HEK293 (cell line): ENCODE measurements around the gene CHMP5.

Experiments used
- CTCF ChIA-PET: fragments of 350-600 bp; formaldehyde crosslinking; extraction: SDS; loops from one replicate; lab custom pipeline; 2021; ENCODE audit warnings: antibody characterized with exemption; lab: Yijun Ruan, JAX
- POLR2A ChIA-PET: fragments of 300-600 bp; formaldehyde crosslinking; extraction: SDS; loops from one replicate; lab custom pipeline; 2020; ENCODE audit warnings: antibody characterized with exemption, inconsistent platforms; lab: Yijun Ruan, JAX
- H3K27ac ChIP-seq: fragments of 200-500 bp; sonication (Bioruptor generic); 2 replicates; pipeline ENCODE4 v1.5.1; 2014; ENCODE audit warnings: low read depth, low read length, control low read depth, inconsistent platforms; ENCODE audit errors: extremely low read depth
- H3K36me3 ChIP-seq, 2 experiments: fragments of 200-500 bp in 1 of 2; sonication (Bioruptor generic) in 1 of 2; 1 replicate in 1 of 2; 2 replicates in 1 of 2; pipeline ENCODE4 v1.5.1; 2014 to 2017; ENCODE audit warnings: inconsistent platforms in 2 of 2, low read length in 2 of 2; ENCODE audit not compliant: control insufficient read depth in 2 of 2, insufficient read depth in 1 of 2
- H3K4me1 ChIP-seq: fragments of 200-500 bp; sonication (Bioruptor generic); 2 replicates; pipeline ENCODE4 v1.5.1; 2014; ENCODE audit warnings: mild to moderate bottlenecking, low read length, inconsistent platforms; ENCODE audit not compliant: control insufficient read depth, insufficient read depth
- H3K4me3 ChIP-seq: 2 replicates; pipeline ENCODE4 v1.5.1; 2011; ENCODE audit warnings: low read depth, mild to moderate bottlenecking, control low read depth, low read length, moderate library complexity
- H3K9me3 ChIP-seq: fragments of 200-500 bp; sonication (Bioruptor generic); 2 replicates; pipeline ENCODE4 v1.5.1; 2014; ENCODE audit warnings: low read depth, low read length, inconsistent platforms; ENCODE audit not compliant: control insufficient read depth, insufficient read depth
- FEZF1 ChIP-seq: fragments of 450-650 bp; formaldehyde crosslinking; IDR thresholded peaks from 2 replicates; pipeline ENCODE4 v1.5.1; 2016; ENCODE audit warnings: missing biosample characterization, missing genetic modification characterization
- GLIS1 ChIP-seq: fragments of 450-650 bp; formaldehyde crosslinking; IDR thresholded peaks from 2 replicates; pipeline ENCODE4 v1.5.1; 2016; ENCODE audit warnings: missing biosample characterization, missing genetic modification characterization
- HOXC10 ChIP-seq: sonication (generic); formaldehyde crosslinking; IDR thresholded peaks from 2 replicates; pipeline ENCODE4 v1.8.1; 2023; ENCODE audit warnings: mild to moderate bottlenecking, missing genetic modification reagents
- KLF1 ChIP-seq: fragments of 450-650 bp; formaldehyde crosslinking; IDR thresholded peaks from 2 replicates; pipeline ENCODE4 v1.5.1; 2016; ENCODE audit warnings: missing biosample characterization, missing genetic modification characterization
- YY2 ChIP-seq: fragments of 450-650 bp; formaldehyde crosslinking; IDR thresholded peaks from 2 replicates; pipeline ENCODE4 v1.5.1; 2016; ENCODE audit warnings: missing biosample characterization, missing genetic modification characterization
- ZBTB20 ChIP-seq: fragments of 450-650 bp; formaldehyde crosslinking; IDR thresholded peaks from 2 replicates; pipeline ENCODE4 v1.5.1; 2016; ENCODE audit warnings: missing biosample characterization, missing genetic modification characterization
- ZEB2 ChIP-seq: fragments of 450-650 bp; formaldehyde crosslinking; IDR thresholded peaks from 2 replicates; pipeline ENCODE4 v1.5.1; 2016; ENCODE audit warnings: missing biosample characterization, missing genetic modification characterization
- ZFP3 ChIP-seq: fragments of 450-650 bp; formaldehyde crosslinking; IDR thresholded peaks from 2 replicates; pipeline ENCODE4 v1.5.1; 2016; ENCODE audit warnings: low read depth, missing biosample characterization, missing genetic modification characterization
- ZNF133 ChIP-seq: fragments of 450-650 bp; formaldehyde crosslinking; IDR thresholded peaks from 2 replicates; pipeline ENCODE4 v1.5.1; 2016; ENCODE audit warnings: missing biosample characterization, missing genetic modification characterization
- ZNF221 ChIP-seq: fragments of 450-650 bp; formaldehyde crosslinking; IDR thresholded peaks from 2 replicates; pipeline ENCODE4 v1.5.1; 2017; ENCODE audit warnings: missing biosample characterization, missing genetic modification characterization, borderline replicate concordance
- ZNF223 ChIP-seq: fragments of 450-650 bp; formaldehyde crosslinking; IDR thresholded peaks from 2 replicates; pipeline ENCODE4 v1.5.1; 2016; ENCODE audit warnings: missing biosample characterization, missing genetic modification characterization
- ZNF335 ChIP-seq: fragments of 450-650 bp; formaldehyde crosslinking; conservative IDR thresholded peaks from 2 replicates; pipeline ENCODE4 v1.5.1; 2016; ENCODE audit warnings: missing biosample characterization, missing genetic modification characterization
- ZNF404 ChIP-seq: fragments of 450-650 bp; formaldehyde crosslinking; IDR thresholded peaks from 2 replicates; pipeline ENCODE4 v1.5.1; 2017; ENCODE audit warnings: missing biosample characterization, missing genetic modification characterization
- ZNF530 ChIP-seq: fragments of 450-650 bp; formaldehyde crosslinking; IDR thresholded peaks from 2 replicates; pipeline ENCODE4 v1.5.1; 2016; ENCODE audit warnings: low read depth, missing biosample characterization, missing genetic modification characterization
- ZNF555 ChIP-seq: fragments of 450-650 bp; formaldehyde crosslinking; conservative IDR thresholded peaks from 2 replicates; pipeline ENCODE4 v1.5.1; 2017; ENCODE audit warnings: missing biosample characterization, mild to moderate bottlenecking, missing genetic modification characterization, inconsistent platforms
- ZNF558 ChIP-seq: fragments of 450-650 bp; formaldehyde crosslinking; IDR thresholded peaks from 2 replicates; pipeline ENCODE4 v1.5.1; 2016; ENCODE audit warnings: missing biosample characterization, missing genetic modification characterization
- ZNF610 ChIP-seq: fragments of 450-650 bp; formaldehyde crosslinking; IDR thresholded peaks from 2 replicates; pipeline ENCODE4 v1.5.1; 2016; ENCODE audit warnings: missing biosample characterization, missing genetic modification characterization, borderline replicate concordance
- ZNF707 ChIP-seq: fragments of 450-650 bp; formaldehyde crosslinking; IDR thresholded peaks from 2 replicates; pipeline ENCODE4 v1.5.1; 2016; ENCODE audit warnings: missing biosample characterization, missing genetic modification characterization
- ZNF791 ChIP-seq: fragments of 450-650 bp; formaldehyde crosslinking; IDR thresholded peaks from 2 replicates; pipeline ENCODE4 v1.5.1; 2016; ENCODE audit warnings: missing biosample characterization, missing genetic modification characterization
- ZNF843 ChIP-seq: fragments of 450-650 bp; formaldehyde crosslinking; IDR thresholded peaks from 2 replicates; pipeline ENCODE4 v1.5.1; 2016; ENCODE audit warnings: missing biosample characterization, missing genetic modification characterization
- TF ChIP-seq, protein P1 (sequence below): fragments of 450-650 bp; formaldehyde crosslinking; IDR thresholded peaks from 2 replicates; pipeline ENCODE4 v1.5.1; 2016; ENCODE audit warnings: missing biosample characterization, missing genetic modification characterization, borderline replicate concordance
- TF ChIP-seq, protein P2 (sequence below): fragments of 450-650 bp; formaldehyde crosslinking; IDR thresholded peaks from 2 replicates; pipeline ENCODE4 v1.5.1; 2016; ENCODE audit warnings: missing biosample characterization, missing genetic modification characterization
- TF ChIP-seq, protein P3 (sequence below): fragments of 450-650 bp; formaldehyde crosslinking; IDR thresholded peaks from 2 replicates; pipeline ENCODE4 v1.5.1; 2016; ENCODE audit warnings: missing biosample characterization, missing genetic modification characterization
- TF ChIP-seq, protein P4 (sequence below): fragments of 450-650 bp; formaldehyde crosslinking; IDR thresholded peaks from 2 replicates; pipeline ENCODE4 v1.5.1; 2017; ENCODE audit warnings: missing biosample characterization, missing genetic modification characterization

CHMP5 gene

DNA sequence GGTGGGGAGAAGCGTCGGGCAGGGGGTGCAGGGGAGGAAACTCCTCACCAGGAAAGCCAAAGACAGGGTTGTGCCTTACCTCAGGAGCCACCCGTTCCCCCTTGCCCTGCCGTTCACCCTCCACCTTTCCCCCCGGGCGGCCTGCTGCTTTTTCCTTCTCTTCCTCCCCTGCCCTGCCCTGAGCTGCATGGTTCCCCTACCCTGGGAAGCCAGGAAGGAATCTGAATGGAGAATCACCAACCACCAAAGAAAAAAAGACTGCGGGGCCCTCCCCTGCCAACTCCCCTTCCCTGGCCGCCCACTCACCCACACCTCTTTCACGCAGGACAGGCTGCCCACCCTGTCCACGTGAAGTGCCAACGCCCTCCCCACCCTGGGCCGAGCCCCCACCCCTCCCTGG lies 24.6 kb downstream of the CHMP5 start:
- CTCF ChIA-PET, result interaction anchor here (0.8 to 1.4 kb wide), 5 partner anchors 16 to 177 kb away, joined by 3 to 6 read pairs (median 4); no protein-coding TSS in a partner anchor
- TF ChIP-seq KLF1 (peak; percentile 60), ZBTB20 (tag by site-specific recombination) (peak; percentile 49)
- TF ChIP-seq, protein P1, sequence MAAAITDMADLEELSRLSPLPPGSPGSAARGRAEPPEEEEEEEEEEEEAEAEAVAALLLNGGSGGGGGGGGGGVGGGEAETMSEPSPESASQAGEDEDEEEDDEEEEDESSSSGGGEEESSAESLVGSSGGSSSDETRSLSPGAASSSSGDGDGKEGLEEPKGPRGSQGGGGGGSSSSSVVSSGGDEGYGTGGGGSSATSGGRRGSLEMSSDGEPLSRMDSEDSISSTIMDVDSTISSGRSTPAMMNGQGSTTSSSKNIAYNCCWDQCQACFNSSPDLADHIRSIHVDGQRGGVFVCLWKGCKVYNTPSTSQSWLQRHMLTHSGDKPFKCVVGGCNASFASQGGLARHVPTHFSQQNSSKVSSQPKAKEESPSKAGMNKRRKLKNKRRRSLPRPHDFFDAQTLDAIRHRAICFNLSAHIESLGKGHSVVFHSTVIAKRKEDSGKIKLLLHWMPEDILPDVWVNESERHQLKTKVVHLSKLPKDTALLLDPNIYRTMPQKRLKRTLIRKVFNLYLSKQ (tag by site-specific recombination), result no peak
- H3K4me1 ChIP-seq, result no peaks in the 10 kb centered on the region
- POLR2A ChIA-PET, result interaction anchor here (0.6 to 2.1 kb wide), 25 partner anchors 12 to 905 kb away, joined by 3 to 15 read pairs (median 4); partner anchors contain the start of genes ACO1, ANKRD18B, AQP3 and B4GALT1
- no peaks in the 10 kb centered on the region for H3K9me3 ChIP-seq
- peak overlapping the region; percentile 84 for H3K4me3 ChIP-seq
- no peak overlapping the region for H3K27ac ChIP-seq
- H3K36me3 ChIP-seq, result peaks cover 0 to 31% of the 10 kb centered on the region in 2 experiments; a peak in 2 of 3 replicates

DNA sequence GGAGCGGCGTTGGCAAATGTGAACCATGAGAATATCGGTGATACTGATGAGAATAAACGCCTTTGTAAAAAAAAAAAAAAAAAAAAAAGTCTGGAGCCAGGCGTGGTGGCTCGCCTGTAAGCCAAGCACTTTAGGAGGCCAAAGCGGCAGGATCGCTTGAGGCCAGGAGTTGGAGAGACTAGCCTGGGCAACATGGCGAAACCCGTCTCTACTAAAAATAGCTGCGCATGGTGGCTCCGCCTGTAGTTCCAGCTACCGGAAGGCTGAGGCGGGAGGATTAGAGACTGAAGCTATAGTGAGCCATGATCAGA lies 25.0 kb downstream of the CHMP5 start:
- Histone ChIP-seq H3K4me1 (no peaks in the 10 kb centered on the region), H3K36me3 (peaks cover 0 to 35% of the 10 kb centered on the region in 2 experiments; a peak in 2 of 3 replicates), H3K9me3 (no peaks in the 10 kb centered on the region), H3K27ac (peak overlapping the region; percentile 87), H3K4me3 (peak overlapping the region; percentile 84)
- 0 out of 2 replicates have a peak, but pooled peaks have one; percentile 45 for TF ChIP-seq ZNF558 (tag by site-specific recombination)
- 0 out of 2 replicates have a peak, but pooled peaks have one; percentile 0 for TF ChIP-seq KLF1
- TF ChIP-seq, protein P2, sequence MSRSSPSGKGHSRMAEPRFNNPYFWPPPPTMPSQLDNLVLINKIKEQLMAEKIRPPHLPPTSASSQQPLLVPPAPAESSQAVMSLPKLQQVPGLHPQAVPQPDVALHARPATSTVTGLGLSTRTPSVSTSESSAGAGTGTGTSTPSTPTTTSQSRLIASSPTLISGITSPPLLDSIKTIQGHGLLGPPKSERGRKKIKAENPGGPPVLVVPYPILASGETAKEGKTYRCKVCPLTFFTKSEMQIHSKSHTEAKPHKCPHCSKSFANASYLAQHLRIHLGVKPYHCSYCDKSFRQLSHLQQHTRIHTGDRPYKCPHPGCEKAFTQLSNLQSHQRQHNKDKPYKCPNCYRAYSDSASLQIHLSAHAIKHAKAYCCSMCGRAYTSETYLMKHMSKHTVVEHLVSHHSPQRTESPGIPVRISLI (tag by site-specific recombination), result peak; percentile 89
- 0 out of 2 replicates have a peak, but pooled peaks have one; percentile 21 for TF ChIP-seq ZNF610 (tag by site-specific recombination)
- TF ChIP-seq ZFP3 (tag by site-specific recombination), result no peak
- TF ChIP-seq HOXC10, result no peak
- CTCF ChIA-PET, result interaction anchor here (0.6 to 1.4 kb wide), 7 partner anchors 16 to 1156 kb away, joined by 3 to 6 read pairs (median 4); no protein-coding TSS in a partner anchor
- POLR2A ChIA-PET, result interaction anchor here (0.6 to 2.1 kb wide), 29 partner anchors 9 to 905 kb away, joined by 3 to 15 read pairs (median 5); partner anchors contain the start of genes ACO1, ANKRD18B, AQP3 and B4GALT1

DNA sequence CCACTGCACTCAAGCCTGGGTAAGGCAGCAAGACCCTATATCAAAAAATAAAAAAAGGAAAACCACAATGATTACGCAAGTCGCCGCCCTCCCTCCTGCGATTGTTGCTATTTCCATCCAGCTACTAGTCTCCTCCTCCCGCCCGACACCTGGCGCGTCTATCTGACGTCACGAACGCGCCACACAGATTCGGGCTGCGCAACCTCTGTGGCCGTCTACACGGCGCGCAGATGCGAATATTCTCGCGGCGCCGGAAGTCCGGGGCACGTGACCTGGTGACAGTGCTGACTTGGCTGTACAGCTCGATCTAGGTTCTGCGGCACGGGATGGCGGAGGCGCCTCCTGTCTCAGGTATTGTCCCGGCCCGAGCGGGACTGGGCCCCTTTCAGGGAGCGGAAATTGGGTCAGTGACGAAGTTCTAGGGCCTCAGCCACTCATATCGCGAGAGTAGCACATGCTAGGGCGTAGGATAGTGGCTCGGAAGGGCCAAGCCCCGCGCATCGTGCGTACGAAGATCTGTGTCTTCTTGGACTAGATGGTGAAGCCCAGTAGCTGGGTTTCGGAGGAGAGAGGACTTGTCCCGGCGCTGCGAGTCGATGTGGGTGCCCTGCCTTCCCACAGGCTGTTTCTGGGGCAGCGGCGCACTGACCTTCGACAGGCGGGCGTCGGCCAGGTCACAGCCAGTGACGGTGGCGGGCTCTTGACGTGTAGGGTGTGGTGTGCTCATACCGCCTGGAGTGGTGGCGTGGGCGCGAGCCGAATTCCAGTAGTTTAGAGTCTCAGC lies 25.6 kb downstream of the CHMP5 start, which contains the start of gene NFX1:
TSS of gene NFX1 (plus strand) at position 270 of the 784 bp plus-strand sequence. CDS start at position 327, 57 bp downstream.
- H3K36me3 ChIP-seq, result peaks cover 0 to 41% of the 10 kb centered on the region in 2 experiments; a peak in 2 of 3 replicates
- no peaks in the 10 kb centered on the region for H3K4me1 ChIP-seq
- H3K4me3 ChIP-seq, result peak within 1 kb of the TSS; percentile 84
- CTCF ChIA-PET, result interaction anchor here (0.6 to 1.4 kb wide), 7 partner anchors 17 to 1155 kb away, joined by 3 to 6 read pairs (median 4); no protein-coding TSS in a partner anchor
- POLR2A ChIA-PET, result interaction anchor here (0.6 to 2.1 kb wide), 29 partner anchors 10 to 906 kb away, joined by 3 to 15 read pairs (median 5); partner anchors contain the start of genes ACO1, ANKRD18B, AQP3 and B4GALT1
- H3K27ac ChIP-seq, result peak within 1 kb of the TSS; percentile 87
- no peaks in the 10 kb centered on the region for H3K9me3 ChIP-seq
- TF ChIP-seq ZNF404 (tag by site-specific recombination), result no peak
- no peak for TF ChIP-seq ZNF530 (tag by site-specific recombination)
- TF ChIP-seq ZNF223, result no peak
- no peak for TF ChIP-seq ZNF221 (tag by site-specific recombination)
- TF ChIP-seq, protein P3, sequence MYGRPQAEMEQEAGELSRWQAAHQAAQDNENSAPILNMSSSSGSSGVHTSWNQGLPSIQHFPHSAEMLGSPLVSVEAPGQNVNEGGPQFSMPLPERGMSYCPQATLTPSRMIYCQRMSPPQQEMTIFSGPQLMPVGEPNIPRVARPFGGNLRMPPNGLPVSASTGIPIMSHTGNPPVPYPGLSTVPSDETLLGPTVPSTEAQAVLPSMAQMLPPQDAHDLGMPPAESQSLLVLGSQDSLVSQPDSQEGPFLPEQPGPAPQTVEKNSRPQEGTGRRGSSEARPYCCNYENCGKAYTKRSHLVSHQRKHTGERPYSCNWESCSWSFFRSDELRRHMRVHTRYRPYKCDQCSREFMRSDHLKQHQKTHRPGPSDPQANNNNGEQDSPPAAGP (tag by site-specific recombination), result 0 out of 2 replicates have a peak, but pooled peaks have one; percentile 29
- TF ChIP-seq GLIS1 (tag by site-specific recombination), result no peak; the same call in 1 of the 2 replicates
- TF ChIP-seq ZEB2 (tag by site-specific recombination), result 0 out of 2 replicates have a peak, but pooled peaks have one; percentile 48
- 0 out of 2 replicates have a peak, but pooled peaks have one; percentile 8 for TF ChIP-seq ZNF843 (tag by site-specific recombination)
- TF ChIP-seq, protein P4, sequence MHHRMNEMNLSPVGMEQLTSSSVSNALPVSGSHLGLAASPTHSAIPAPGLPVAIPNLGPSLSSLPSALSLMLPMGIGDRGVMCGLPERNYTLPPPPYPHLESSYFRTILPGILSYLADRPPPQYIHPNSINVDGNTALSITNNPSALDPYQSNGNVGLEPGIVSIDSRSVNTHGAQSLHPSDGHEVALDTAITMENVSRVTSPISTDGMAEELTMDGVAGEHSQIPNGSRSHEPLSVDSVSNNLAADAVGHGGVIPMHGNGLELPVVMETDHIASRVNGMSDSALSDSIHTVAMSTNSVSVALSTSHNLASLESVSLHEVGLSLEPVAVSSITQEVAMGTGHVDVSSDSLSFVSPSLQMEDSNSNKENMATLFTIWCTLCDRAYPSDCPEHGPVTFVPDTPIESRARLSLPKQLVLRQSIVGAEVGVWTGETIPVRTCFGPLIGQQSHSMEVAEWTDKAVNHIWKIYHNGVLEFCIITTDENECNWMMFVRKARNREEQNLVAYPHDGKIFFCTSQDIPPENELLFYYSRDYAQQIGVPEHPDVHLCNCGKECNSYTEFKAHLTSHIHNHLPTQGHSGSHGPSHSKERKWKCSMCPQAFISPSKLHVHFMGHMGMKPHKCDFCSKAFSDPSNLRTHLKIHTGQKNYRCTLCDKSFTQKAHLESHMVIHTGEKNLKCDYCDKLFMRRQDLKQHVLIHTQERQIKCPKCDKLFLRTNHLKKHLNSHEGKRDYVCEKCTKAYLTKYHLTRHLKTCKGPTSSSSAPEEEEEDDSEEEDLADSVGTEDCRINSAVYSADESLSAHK, result no peak
- no peak for TF ChIP-seq ZNF133 (tag by site-specific recombination)
- TF ChIP-seq ZNF791 (tag by site-specific recombination), result no peak
- peak; percentile 82 for TF ChIP-seq ZNF335 (tag by site-specific recombination)
- TF ChIP-seq YY2 (tag by site-specific recombination), result peak; percentile 69
- no peak; the same call in 1 of the 2 replicates for TF ChIP-seq FEZF1 (tag by site-specific recombination)
- no peak for TF ChIP-seq ZNF707
- no peak for TF ChIP-seq ZNF555 (tag by site-specific recombination)
- peak; percentile 72 for TF ChIP-seq KLF1
